HG03103 (cell line): ENCODE results near the gene RNF34.
A peak's percentile ranks its signal among the peaks of the same experiment; 100 is the strongest.

ENCODE experiments used
- ATAC-seq: cut with Tn5 transposase; IDR thresholded peaks from one replicate; pipeline ENCODE4 v1.9.1; 2021; ENCODE audit warnings: low read depth; ENCODE audit not compliant: unreplicated experiment

Gene RNF34

GRCh38 chr12:121465921-121466793 is 66.2 kb downstream of the RNF34 start:
- peak; percentile 2 for ATAC-seq

- peak; percentile 87 for ATAC-seq
Measured at GRCh38 chr12:121466794-121467637, 67.1 kb downstream of the RNF34 start.

DNA sequence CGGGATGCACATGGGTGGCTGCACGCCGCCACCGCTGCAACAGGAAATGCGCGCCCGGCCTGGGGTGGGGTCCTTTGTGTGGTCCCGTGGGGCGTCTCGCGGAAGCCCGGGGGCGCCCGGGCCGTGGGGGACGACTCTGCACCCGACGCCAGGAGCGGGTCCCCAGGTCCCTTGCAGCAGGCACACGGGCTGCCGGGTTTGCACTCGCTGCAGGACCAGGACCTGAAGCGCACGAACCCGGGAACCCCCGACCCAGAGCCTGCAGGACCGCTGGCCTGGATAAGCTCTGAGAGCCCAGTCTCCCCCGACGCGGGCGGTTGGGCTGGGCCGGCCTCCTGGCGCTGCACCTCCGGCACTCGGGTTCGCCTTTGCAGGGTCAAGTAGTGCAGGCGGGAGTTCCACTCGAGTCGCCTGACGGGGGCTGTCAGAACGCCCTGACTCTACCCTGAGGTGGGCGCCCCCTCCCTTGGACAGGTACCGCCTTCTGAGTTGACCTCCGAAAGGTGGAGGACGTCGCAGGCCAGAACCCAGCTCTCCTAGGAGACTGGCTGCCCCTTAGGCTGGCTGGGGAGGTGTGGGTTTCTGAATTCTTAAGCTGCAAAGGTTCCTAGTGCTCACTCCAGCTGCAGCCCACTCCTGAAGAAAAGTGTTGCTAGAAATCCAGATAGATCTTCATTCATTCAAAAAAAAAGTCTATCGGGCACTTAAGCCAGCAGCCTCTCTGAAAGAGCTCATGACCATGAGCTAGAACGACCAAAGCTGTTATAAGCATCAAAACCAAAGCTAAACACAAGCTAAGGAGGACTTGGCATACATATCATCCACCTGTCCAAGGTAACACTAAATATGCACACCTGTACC is 68.0 kb downstream of the RNF34 start:
- ATAC-seq, result peak; percentile 5

DNA sequence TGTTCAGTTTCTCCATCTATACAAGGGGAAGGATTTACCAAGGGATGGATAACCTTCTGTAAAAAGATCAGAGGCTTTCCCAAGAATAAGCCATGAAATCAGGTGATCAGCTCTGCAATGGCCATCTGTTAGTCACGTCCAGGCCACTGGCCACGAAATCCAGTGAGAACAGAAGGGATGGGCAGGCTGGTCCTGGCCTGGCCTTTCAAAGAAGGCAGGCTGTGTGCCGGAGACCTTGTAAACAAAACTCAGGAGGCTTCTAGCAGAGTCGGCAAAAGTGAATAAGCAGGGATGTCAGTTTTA is 68.5 kb downstream of the RNF34 start:
- no peak for ATAC-seq

DNA sequence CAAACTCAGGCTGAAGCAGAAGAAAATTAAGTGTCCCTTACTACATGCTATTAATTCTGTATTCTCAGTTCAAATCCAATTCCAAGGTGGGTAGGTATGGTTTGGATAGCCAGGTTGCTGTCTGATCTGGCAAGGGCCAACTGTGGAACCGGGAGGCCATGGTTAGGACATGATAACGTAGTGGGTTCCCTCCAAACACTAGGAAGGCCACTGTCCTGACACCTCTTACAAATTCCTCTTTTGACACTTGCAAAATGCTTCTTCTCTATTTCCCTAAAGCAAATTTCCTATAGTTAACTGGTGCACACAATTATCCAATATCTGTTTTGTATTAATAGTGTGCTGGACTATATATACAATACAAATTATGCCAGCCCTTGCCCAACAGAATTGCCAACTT is 70.8 kb downstream of the RNF34 start:
- ATAC-seq, result no peak

GRCh38 chr12:121472150-121472905 is 72.4 kb downstream of the RNF34 start:
- no peak for ATAC-seq
